H9 (cell line): ENCODE results near the gene USP8. TPM values are rescaled to one million over a fixed set of nuclear protein-coding genes. Genes with fewer than 3 reads are reported as not detected.

Experiments
- DNase-seq: peaks from one replicate; pipeline ENCODE4 v3.0.0-alpha.2; 2017
- H2AFZ ChIP-seq: one replicate; pipeline ENCODE4 v1.6.1; 2013; ENCODE audit warnings: mild to moderate bottlenecking, low read length, control low read depth, moderate library complexity
- H2AK5ac ChIP-seq: 2 replicates; pipeline ENCODE4 v1.6.1; 2013; ENCODE audit warnings: low read length, control low read depth, mixed read lengths; ENCODE audit not compliant: insufficient read length
- H2BK120ac ChIP-seq: one replicate; pipeline ENCODE4 v1.6.1; 2013; ENCODE audit warnings: low read depth, mild to moderate bottlenecking, low read length, control low read depth, inconsistent platforms; ENCODE audit not compliant: poor library complexity, severe bottlenecking
- H2BK12ac ChIP-seq: 2 replicates; pipeline ENCODE4 v1.6.1; 2013; ENCODE audit warnings: low read length, control low read depth, mixed read lengths, low read depth; ENCODE audit not compliant: insufficient read length
- H2BK15ac ChIP-seq: 2 replicates; pipeline ENCODE4 v1.6.1; 2013; ENCODE audit warnings: low read depth, low read length, control low read depth
- H2BK20ac ChIP-seq: one replicate; pipeline ENCODE4 v1.6.1; 2013; ENCODE audit warnings: low read depth, mild to moderate bottlenecking, low read length, control low read depth, inconsistent platforms; ENCODE audit not compliant: poor library complexity, severe bottlenecking
- H2BK5ac ChIP-seq: 2 replicates; pipeline ENCODE4 v1.6.1; 2013; ENCODE audit warnings: low read length, control low read depth, mixed read lengths; ENCODE audit not compliant: insufficient read length
- H3K14ac ChIP-seq: 2 replicates; pipeline ENCODE4 v1.6.1; 2013; ENCODE audit warnings: low read length, control low read depth; ENCODE audit not compliant: insufficient read depth
- H3K18ac ChIP-seq: 2 replicates; pipeline ENCODE4 v1.6.1; 2013; ENCODE audit warnings: low read depth, mild to moderate bottlenecking, mixed read lengths, low read length, control low read depth; ENCODE audit not compliant: insufficient read length
- H3K23ac ChIP-seq: 2 replicates; pipeline ENCODE4 v1.6.1; 2013; ENCODE audit warnings: low read length, control low read depth, mixed read lengths, low read depth; ENCODE audit not compliant: insufficient read length
- H3K23me2 ChIP-seq: 2 replicates; pipeline ENCODE4 v1.6.1; 2013; ENCODE audit warnings: low read depth, mild to moderate bottlenecking, mixed read lengths, low read length, control low read depth; ENCODE audit not compliant: insufficient read length, poor library complexity, severe bottlenecking
- H3K27ac ChIP-seq: 2 replicates; pipeline ENCODE4 v1.5.1; 2013; ENCODE audit warnings: low read length, control low read depth, mixed read lengths, low read depth; ENCODE audit not compliant: insufficient read length
- H3K27me3 ChIP-seq: 2 replicates; pipeline ENCODE4 v1.6.1; 2013; ENCODE audit warnings: low read length, control low read depth, inconsistent platforms; ENCODE audit not compliant: insufficient read depth
- H3K4ac ChIP-seq: 2 replicates; pipeline ENCODE4 v1.6.1; 2013; ENCODE audit warnings: low read depth, mild to moderate bottlenecking, control low read depth, inconsistent platforms, low read length, moderate library complexity
- H3K4me1 ChIP-seq: 2 replicates; pipeline ENCODE4 v1.6.1; 2013; ENCODE audit warnings: low read length, control low read depth, inconsistent platforms; ENCODE audit not compliant: insufficient read depth
- H3K4me2 ChIP-seq: 2 replicates; pipeline ENCODE4 v1.6.1; 2013; ENCODE audit warnings: low read length, control low read depth, mixed read lengths; ENCODE audit not compliant: insufficient read length, insufficient read depth
- H3K56ac ChIP-seq: 2 replicates; pipeline ENCODE4 v1.6.1; 2013; ENCODE audit warnings: low read depth, mild to moderate bottlenecking, mixed read lengths, low read length, control low read depth; ENCODE audit not compliant: insufficient read length
- H3K79me1 ChIP-seq: 2 replicates; pipeline ENCODE4 v1.6.1; 2013; ENCODE audit warnings: low read depth, mild to moderate bottlenecking, moderate library complexity, low read length, control low read depth, inconsistent platforms; ENCODE audit not compliant: insufficient read depth, poor library complexity, severe bottlenecking
- H3K79me2 ChIP-seq: 2 replicates; pipeline ENCODE4 v1.6.1; 2013; ENCODE audit warnings: low read length, control low read depth, inconsistent platforms; ENCODE audit not compliant: insufficient read depth
- H3K9ac ChIP-seq: 2 replicates; pipeline ENCODE4 v1.6.1; 2013; ENCODE audit warnings: low read length, control low read depth, mixed read lengths; ENCODE audit not compliant: insufficient read length; ENCODE audit errors: extremely low read depth
- H3K9me3 ChIP-seq: one replicate; pipeline ENCODE4 v1.6.1; 2013; ENCODE audit warnings: low read depth, low read length, inconsistent platforms; ENCODE audit not compliant: control insufficient read depth
- H3T11ph ChIP-seq: one replicate; pipeline ENCODE4 v1.6.1; 2013; ENCODE audit warnings: mild to moderate bottlenecking, low read length, control low read depth, inconsistent platforms
- H4K20me1 ChIP-seq: one replicate; pipeline ENCODE4 v1.6.1; 2013; ENCODE audit not compliant: control insufficient read depth, insufficient read length, insufficient read depth
- H4K5ac ChIP-seq: 2 replicates; pipeline ENCODE4 v1.6.1; 2013; ENCODE audit warnings: low read depth, mild to moderate bottlenecking, mixed read lengths, low read length, control low read depth; ENCODE audit not compliant: insufficient read length
- H4K8ac ChIP-seq: replicated peaks from 2 replicates; pipeline ENCODE4 v1.6.1; 2013; ENCODE audit warnings: low read length, control low read depth, mixed read lengths, low read depth; ENCODE audit not compliant: insufficient read length
- H4K91ac ChIP-seq: 2 replicates; pipeline ENCODE4 v1.6.1; 2013; ENCODE audit warnings: low read depth, mild to moderate bottlenecking, moderate library complexity, mixed read lengths, low read length, control low read depth; ENCODE audit not compliant: insufficient read length
- H3K27ac Mint-ChIP-seq, 3 experiments: 2 replicates in 2 of 3; 3 replicates in 1 of 3; pipeline ENCODE4 v1.8.0; 2020 to 2021; ENCODE audit warnings: mixed read lengths in 3 of 3, mild to moderate bottlenecking in 1 of 3, moderate library complexity in 1 of 3
- H3K27me3 Mint-ChIP-seq: 2 replicates; pipeline ENCODE4 v1.8.0; 2021; ENCODE audit warnings: low read depth, mild to moderate bottlenecking, moderate library complexity, mixed read lengths
- H3K36me3 Mint-ChIP-seq, 3 experiments: 2 replicates in 2 of 3; 3 replicates in 1 of 3; pipeline ENCODE4 v1.8.0; 2020 to 2021; ENCODE audit warnings: low read depth in 3 of 3, mixed read lengths in 3 of 3; ENCODE audit not compliant: insufficient read depth in 1 of 3
- H3K4me1 Mint-ChIP-seq, 2 experiments: 2 replicates each; pipeline ENCODE4 v1.8.0; 2020; ENCODE audit warnings: mixed read lengths in 2 of 2
- H3K4me3 Mint-ChIP-seq, 2 experiments: 2 replicates in 1 of 2; 3 replicates in 1 of 2; pipeline ENCODE4 v1.8.0; 2020 to 2021; ENCODE audit warnings: mild to moderate bottlenecking in 2 of 2, mixed read lengths in 2 of 2, moderate library complexity in 1 of 2
- H3K9me3 Mint-ChIP-seq, 2 experiments: 2 replicates in 1 of 2; 3 replicates in 1 of 2; pipeline ENCODE4 v1.8.0; 2020; ENCODE audit warnings: mild to moderate bottlenecking in 2 of 2, mixed read lengths in 2 of 2, moderate library complexity in 1 of 2
- WGBS: extraction: QIAGEN DNeasy Blood & Tissue Kit; methylation state at CpG from one replicate; pipeline ENCODE4 v1.1.7; 2013; ENCODE audit warnings: missing lambda C conversion rate, low lambda C conversion rate, mixed read lengths; ENCODE audit not compliant: insufficient read length; ENCODE audit errors: extremely low coverage; 5-methylcytosine and 5-hydroxymethylcytosine counted together
- total RNA-seq: library from RNA; stranded (reverse); gene quantifications from 2 replicates; pipeline ENCODE4 v1.2.1, GENCODE V29; 2021
- TF ChIP-seq, protein P1 (sequence below): fragments of 200-600 bp; sonication (generic); conservative IDR thresholded peaks from 3 replicates; pipeline ENCODE4 v1.8.0; 2021; ENCODE audit warnings: antibody characterized with exemption, mild to moderate bottlenecking

Gene USP8
- total RNA-seq, 1 experiment from 2014 or later, result 67.1 TPM

GRCh38 chr15:50415752-50416404 is 8.3 kb upstream of the USP8 start:
- H3K4me1 ChIP-seq, result no peaks in the 10 kb centered on the region
- no peaks in the 10 kb centered on the region for H3K79me2 ChIP-seq
- H2BK120ac ChIP-seq, result no peak overlapping the region
- no peak overlapping the region for H3K4ac ChIP-seq
- TF ChIP-seq, protein P1, sequence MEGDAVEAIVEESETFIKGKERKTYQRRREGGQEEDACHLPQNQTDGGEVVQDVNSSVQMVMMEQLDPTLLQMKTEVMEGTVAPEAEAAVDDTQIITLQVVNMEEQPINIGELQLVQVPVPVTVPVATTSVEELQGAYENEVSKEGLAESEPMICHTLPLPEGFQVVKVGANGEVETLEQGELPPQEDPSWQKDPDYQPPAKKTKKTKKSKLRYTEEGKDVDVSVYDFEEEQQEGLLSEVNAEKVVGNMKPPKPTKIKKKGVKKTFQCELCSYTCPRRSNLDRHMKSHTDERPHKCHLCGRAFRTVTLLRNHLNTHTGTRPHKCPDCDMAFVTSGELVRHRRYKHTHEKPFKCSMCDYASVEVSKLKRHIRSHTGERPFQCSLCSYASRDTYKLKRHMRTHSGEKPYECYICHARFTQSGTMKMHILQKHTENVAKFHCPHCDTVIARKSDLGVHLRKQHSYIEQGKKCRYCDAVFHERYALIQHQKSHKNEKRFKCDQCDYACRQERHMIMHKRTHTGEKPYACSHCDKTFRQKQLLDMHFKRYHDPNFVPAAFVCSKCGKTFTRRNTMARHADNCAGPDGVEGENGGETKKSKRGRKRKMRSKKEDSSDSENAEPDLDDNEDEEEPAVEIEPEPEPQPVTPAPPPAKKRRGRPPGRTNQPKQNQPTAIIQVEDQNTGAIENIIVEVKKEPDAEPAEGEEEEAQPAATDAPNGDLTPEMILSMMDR, result no peak
- H4K20me1 ChIP-seq, result no peaks in the 10 kb centered on the region
- H3T11ph ChIP-seq, result no peak overlapping the region
- H2BK5ac ChIP-seq, result no peak overlapping the region
- no peak overlapping the region for H4K91ac ChIP-seq
- H3K4me2 ChIP-seq, result no peak overlapping the region
- H3K9ac ChIP-seq, result no peak overlapping the region
- H3K23me2 ChIP-seq, result no peaks in the 10 kb centered on the region
- peak; percentile 39 for DNase-seq
- no peak overlapping the region for H2BK20ac ChIP-seq
- H3K18ac ChIP-seq, result no peak overlapping the region
- H2AK5ac ChIP-seq, result no peak overlapping the region
- Mint-ChIP-seq H3K4me1 (peaks cover 0 to 3% of the 10 kb centered on the region in 2 experiments; a peak in 1 of 4 replicates), H3K27ac (no peak overlapping the region), H3K27me3 (no peaks in the 10 kb centered on the region), H3K36me3 (no peaks in the 10 kb centered on the region), H3K9me3 (no peaks in the 10 kb centered on the region), H3K4me3 (no peak overlapping the region)
- WGBS, result no CpG with 5 or more reads among the region's 3 CpGs
- no peak overlapping the region for H3K56ac ChIP-seq
- H3K14ac ChIP-seq, result no peak overlapping the region
- no peak overlapping the region for H2AFZ ChIP-seq
- no peaks in the 10 kb centered on the region for H3K79me1 ChIP-seq
- no peaks in the 10 kb centered on the region for H3K9me3 ChIP-seq
- H4K5ac ChIP-seq, result no peak overlapping the region
- no peak overlapping the region for H2BK15ac ChIP-seq
- H3K23ac ChIP-seq, result no peak overlapping the region
- no peak overlapping the region for H2BK12ac ChIP-seq
- H3K27me3 ChIP-seq, result no peaks in the 10 kb centered on the region
- no peak overlapping the region for H4K8ac ChIP-seq
- H3K27ac ChIP-seq, result no peak overlapping the region
